HEK293T (cell line): ENCODE measurements around the gene FBXL16.

Experiments used
- CTCF ChIA-PET: fragments of 350-600 bp; formaldehyde crosslinking; extraction: SDS; loops from one replicate; lab custom pipeline; 2021; ENCODE audit warnings: antibody characterized with exemption, inconsistent platforms; lab: Yijun Ruan, JAX
- POLR2A ChIA-PET: fragments of 350-600 bp; formaldehyde crosslinking; extraction: SDS; loops from one replicate; lab custom pipeline; 2020; ENCODE audit warnings: antibody characterized with exemption, inconsistent platforms; lab: Yijun Ruan, JAX
- DNase-seq: peaks from one replicate; pipeline ENCODE4 v3.0.0; 2012; ENCODE audit warnings: mixed read lengths; ENCODE audit errors: extremely low spot score
- ARNT ChIP-seq: fragments of 450-650 bp; IDR thresholded peaks from 2 replicates; pipeline ENCODE4 v1.6.1; 2017; ENCODE audit warnings: mild to moderate bottlenecking
- BHLHE40 ChIP-seq: fragments of 450-650 bp; IDR thresholded peaks from 2 replicates; pipeline ENCODE4 v1.6.1; 2016; ENCODE audit warnings: mild to moderate bottlenecking, moderate library complexity, borderline replicate concordance
- CTBP1 ChIP-seq: fragments of 450-650 bp; IDR thresholded peaks from 2 replicates; pipeline ENCODE4 v1.6.1; 2016; ENCODE audit warnings: borderline replicate concordance
- ELF4 ChIP-seq: fragments of 450-650 bp; IDR thresholded peaks from 2 replicates; pipeline ENCODE4 v1.6.1; 2017; ENCODE audit warnings: antibody characterized with exemption
- FOXA1 ChIP-seq: fragments of 450-650 bp; IDR thresholded peaks from 2 replicates; pipeline ENCODE4 v1.6.1; 2016; ENCODE audit warnings: mild to moderate bottlenecking
- FOXK2 ChIP-seq: fragments of 450-650 bp; IDR thresholded peaks from 2 replicates; pipeline ENCODE4 v1.6.1; 2016; ENCODE audit warnings: mild to moderate bottlenecking
- FOXM1 ChIP-seq: fragments of 450-650 bp; IDR thresholded peaks from 2 replicates; pipeline ENCODE4 v1.6.1; 2017; ENCODE audit warnings: mild to moderate bottlenecking, borderline replicate concordance
- HDGF ChIP-seq: fragments of 450-650 bp; IDR thresholded peaks from 2 replicates; pipeline ENCODE4 v1.6.1; 2017; ENCODE audit warnings: antibody characterized with exemption, borderline replicate concordance
- L3MBTL2 ChIP-seq: fragments of 450-650 bp; conservative IDR thresholded peaks from 2 replicates; pipeline ENCODE4 v1.6.1; 2016; ENCODE audit warnings: mild to moderate bottlenecking
- LEF1 ChIP-seq: fragments of 450-650 bp; IDR thresholded peaks from 2 replicates; pipeline ENCODE4 v1.6.1; 2017; ENCODE audit warnings: mild to moderate bottlenecking, borderline replicate concordance
- NFRKB ChIP-seq: fragments of 450-650 bp; IDR thresholded peaks from 2 replicates; pipeline ENCODE4 v1.6.1; 2016; ENCODE audit warnings: mild to moderate bottlenecking, moderate library complexity
- PKNOX1 ChIP-seq: fragments of 450-650 bp; IDR thresholded peaks from 2 replicates; pipeline ENCODE4 v1.6.1; 2016
- SP1 ChIP-seq: fragments of 450-650 bp; IDR thresholded peaks from 2 replicates; pipeline ENCODE4 v1.6.1; 2017
- SUZ12 ChIP-seq: fragments of 450-650 bp; IDR thresholded peaks from 2 replicates; pipeline ENCODE4 v1.6.1; 2016; ENCODE audit warnings: mild to moderate bottlenecking
- TARDBP ChIP-seq: fragments of 450-650 bp; IDR thresholded peaks from 2 replicates; pipeline ENCODE4 v1.6.1; 2016
- ZNF384 ChIP-seq: fragments of 450-650 bp; IDR thresholded peaks from 2 replicates; pipeline ENCODE4 v1.6.1; 2016

The FBXL16 gene

GRCh38 chr16:741986-742629, 36.5 kb upstream of the FBXL16 start:
- TF ChIP-seq SP1: no peak
- no peak for TF ChIP-seq SUZ12
- TF ChIP-seq TARDBP: no peak
- ChIA-PET POLR2A (interaction anchor here (1.1 to 2.9 kb wide), 3 partner anchors 11 to 52 kb away, joined by 3 to 12 read pairs (median 4); partner anchors contain the start of gene WDR24), CTCF (interaction anchor here (1.7 kb wide), 1 partner anchor 22 kb away, joined by 4 read pairs; no protein-coding TSS in a partner anchor)
- DNase-seq: no peak

GRCh38 chr16:740764-741505, 35.3 kb upstream of the FBXL16 start, which contains the start of gene CIAO3:
Gene CIAO3, minus strand, starts transcription at chr16:740997. Its CDS starts 12 bp downstream, at chr16:740985.
- peak; percentile 94 for DNase-seq
- TF ChIP-seq ZNF384: no peak
- peak; percentile 76 for TF ChIP-seq L3MBTL2
- peak; percentile 80 for TF ChIP-seq ELF4
- no peak for TF ChIP-seq FOXA1
- POLR2A ChIA-PET: interaction anchor here (0.6 to 3.5 kb wide), 14 partner anchors 9 to 55 kb away, joined by 3 to 16 read pairs (median 4); partner anchors contain the start of genes ANTKMT, CCDC78, MSLN and WDR24

GRCh38 chr16:740459-740763, 34.8 kb upstream of the FBXL16 start:
- no peak for DNase-seq

More at GRCh38 chr16:740764-741505, 35.3 kb upstream of the FBXL16 start, which contains the start of gene CIAO3:
- CTCF ChIA-PET: interaction anchor here (1.2 to 1.7 kb wide), 3 partner anchors 16 to 26 kb away, joined by 3 to 4 read pairs (median 4); partner anchors contain the start of gene METRN

GRCh38 chr16:739560-740458, 34.2 kb upstream of the FBXL16 start:
- POLR2A ChIA-PET: interaction anchor here (0.6 to 3.5 kb wide), 10 partner anchors 8 to 54 kb away, joined by 3 to 16 read pairs (median 4); partner anchors contain the start of genes ANTKMT, CCDC78, CHTF18 and RPUSD1
- CTCF ChIA-PET: interaction anchor here (1.2 to 1.7 kb wide), 3 partner anchors 15 to 24 kb away, joined by 3 to 4 read pairs (median 4); partner anchors contain the start of gene METRN
- TF ChIP-seq SUZ12 (no peak), NFRKB (no peak), ELF4 (no peak), FOXK2 (no peak), PKNOX1 (no peak), CTBP1 (no peak), BHLHE40 (no peak), HDGF (no peak), TARDBP (no peak), SP1 (no peak), ZNF384 (no peak), ARNT (no peak), FOXA1 (no peak), L3MBTL2 (no peak), LEF1 (no peak), FOXM1 (no peak)
- no peak for DNase-seq

More at GRCh38 chr16:740459-740763, 34.8 kb upstream of the FBXL16 start:
- POLR2A ChIA-PET: interaction anchor here (0.6 to 3.5 kb wide), 10 partner anchors 8 to 54 kb away, joined by 3 to 16 read pairs (median 4); partner anchors contain the start of genes ANTKMT and CCDC78
- CTCF ChIA-PET: interaction anchor here (1.2 to 1.7 kb wide), 3 partner anchors 16 to 25 kb away, joined by 3 to 4 read pairs (median 4); partner anchors contain the start of gene METRN
- TF ChIP-seq BHLHE40 (no peak), FOXM1 (no peak), FOXK2 (no peak), TARDBP (no peak), PKNOX1 (no peak), L3MBTL2 (no peak), CTBP1 (no peak), NFRKB (no peak), ELF4 (no peak), LEF1 (no peak), SUZ12 (no peak), SP1 (no peak), ARNT (no peak), FOXA1 (no peak), ZNF384 (no peak), HDGF (no peak)

- TF ChIP-seq ARNT: no peak
- TF ChIP-seq FOXK2: no peak
- no peak for TF ChIP-seq HDGF
- no peak for TF ChIP-seq FOXA1
- TF ChIP-seq ELF4: no peak
- TF ChIP-seq TARDBP: no peak
- TF ChIP-seq SP1: no peak
- no peak for TF ChIP-seq CTBP1
- TF ChIP-seq L3MBTL2: no peak
- no peak for TF ChIP-seq NFRKB
- no peak for DNase-seq
- POLR2A ChIA-PET: interaction anchor here (1.5 kb wide), 1 partner anchor 16 kb away, joined by 5 read pairs; the partner anchor contains the start of gene ANTKMT
- CTCF ChIA-PET: no interaction called here
Observed at GRCh38 chr16:736936-737481, 31.4 kb upstream of the FBXL16 start.
